Lower leg skin (tissue), 4 donors: ENCODE data around the gene MDM4. TPM values are rescaled to one million over a fixed set of nuclear protein-coding genes. Genes with fewer than 3 reads are reported as not detected.
"Not testable (repeated sequence)": the region's sequence is repeated elsewhere in the genome, so short reads cannot be mapped to it uniquely, and the experiment has no call there.

Experiments used
- DNase-seq, 2 donors: peaks; one replicate each; pipeline ENCODE4 v3.0.0-alpha.2; 2019; ENCODE audit warnings: low spot score in 2 of 2
- H3K4me3 ChIP-seq: fragments of 200-600 bp; sonication (generic); 2 replicates; pipeline ENCODE4 v1.5.1; 2017; ENCODE audit warnings: mild to moderate bottlenecking, low read depth; ENCODE audit not compliant: poor library complexity, severe bottlenecking
- POLR2A ChIP-seq, 2 donors: fragments of 450-650 bp; IDR thresholded peaks; one replicate each; pipeline ENCODE4 v1.6.1; 2016 to 2017; ENCODE audit warnings: antibody characterized with exemption in 2 of 2, mild to moderate bottlenecking in 1 of 2, moderate library complexity in 1 of 2
- WGBS, 2 donors: methylation state at CpG; one replicate each; pipeline ENCODE4 v1.1.5; 2018; 5-methylcytosine and 5-hydroxymethylcytosine counted together
- intact Hi-C: fragments of 100-400 bp; cut with DNase I; formaldehyde crosslinking; loops from one replicate; pipeline ENCODE4 v1.15.0; 2023; ENCODE audit warnings: low total_unique reads
- total RNA-seq, 4 donors: library from RNA; depleted of rRNA; stranded (reverse); fragments of >200 nt; gene quantifications; one replicate each; pipeline ENCODE4 v1.1.0, GENCODE V29; 2016
- TF ChIP-seq, protein P1 (sequence below), 3 donors: fragments of 450-650 bp; IDR thresholded peaks; one replicate each; pipeline ENCODE4 v1.5.1; 2016; ENCODE audit warnings: antibody characterized with exemption in 3 of 3, mild to moderate bottlenecking in 3 of 3, moderate library complexity in 2 of 3

MDM4 gene
- total RNA-seq, 4 donors from 2014 or later: 32.4 to 89.0 (median 43.0) TPM

DNA sequence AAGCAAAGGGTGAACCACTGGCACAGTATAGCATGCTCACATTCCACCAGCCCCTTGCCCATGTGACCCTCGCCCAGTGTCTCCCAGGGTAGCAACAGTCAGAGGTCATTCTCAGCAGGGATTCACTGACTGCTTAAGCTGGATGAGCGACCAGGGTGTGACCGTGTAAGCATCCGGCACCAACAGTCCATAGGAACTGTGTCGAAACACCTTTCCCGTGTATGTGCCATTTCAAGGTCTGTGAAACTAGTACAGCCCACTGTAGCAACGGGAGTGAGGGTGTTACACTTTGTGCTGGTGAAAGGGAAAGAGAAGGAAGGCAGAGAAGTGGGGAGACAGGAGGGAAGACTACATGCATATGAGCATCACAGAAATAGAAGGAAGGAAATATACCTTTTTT is 32.4 kb upstream of the MDM4 start:
- 68 to 75% methylated on average over 6 to 7 of the region's 7 CpGs for WGBS, 2 donors
- no peak for DNase-seq
- TF ChIP-seq, protein P1, sequence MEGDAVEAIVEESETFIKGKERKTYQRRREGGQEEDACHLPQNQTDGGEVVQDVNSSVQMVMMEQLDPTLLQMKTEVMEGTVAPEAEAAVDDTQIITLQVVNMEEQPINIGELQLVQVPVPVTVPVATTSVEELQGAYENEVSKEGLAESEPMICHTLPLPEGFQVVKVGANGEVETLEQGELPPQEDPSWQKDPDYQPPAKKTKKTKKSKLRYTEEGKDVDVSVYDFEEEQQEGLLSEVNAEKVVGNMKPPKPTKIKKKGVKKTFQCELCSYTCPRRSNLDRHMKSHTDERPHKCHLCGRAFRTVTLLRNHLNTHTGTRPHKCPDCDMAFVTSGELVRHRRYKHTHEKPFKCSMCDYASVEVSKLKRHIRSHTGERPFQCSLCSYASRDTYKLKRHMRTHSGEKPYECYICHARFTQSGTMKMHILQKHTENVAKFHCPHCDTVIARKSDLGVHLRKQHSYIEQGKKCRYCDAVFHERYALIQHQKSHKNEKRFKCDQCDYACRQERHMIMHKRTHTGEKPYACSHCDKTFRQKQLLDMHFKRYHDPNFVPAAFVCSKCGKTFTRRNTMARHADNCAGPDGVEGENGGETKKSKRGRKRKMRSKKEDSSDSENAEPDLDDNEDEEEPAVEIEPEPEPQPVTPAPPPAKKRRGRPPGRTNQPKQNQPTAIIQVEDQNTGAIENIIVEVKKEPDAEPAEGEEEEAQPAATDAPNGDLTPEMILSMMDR (IDR thresholded peaks at IDR 0.05): no peak
- no peak for TF ChIP-seq POLR2A (IDR thresholded peaks at IDR 0.05)
- intact Hi-C loops: loop anchor here (5.0 kb wide), 1 partner anchor 36 kb away; no protein-coding TSS in a partner anchor
- H3K4me3 ChIP-seq: no peak overlapping the region

DNA sequence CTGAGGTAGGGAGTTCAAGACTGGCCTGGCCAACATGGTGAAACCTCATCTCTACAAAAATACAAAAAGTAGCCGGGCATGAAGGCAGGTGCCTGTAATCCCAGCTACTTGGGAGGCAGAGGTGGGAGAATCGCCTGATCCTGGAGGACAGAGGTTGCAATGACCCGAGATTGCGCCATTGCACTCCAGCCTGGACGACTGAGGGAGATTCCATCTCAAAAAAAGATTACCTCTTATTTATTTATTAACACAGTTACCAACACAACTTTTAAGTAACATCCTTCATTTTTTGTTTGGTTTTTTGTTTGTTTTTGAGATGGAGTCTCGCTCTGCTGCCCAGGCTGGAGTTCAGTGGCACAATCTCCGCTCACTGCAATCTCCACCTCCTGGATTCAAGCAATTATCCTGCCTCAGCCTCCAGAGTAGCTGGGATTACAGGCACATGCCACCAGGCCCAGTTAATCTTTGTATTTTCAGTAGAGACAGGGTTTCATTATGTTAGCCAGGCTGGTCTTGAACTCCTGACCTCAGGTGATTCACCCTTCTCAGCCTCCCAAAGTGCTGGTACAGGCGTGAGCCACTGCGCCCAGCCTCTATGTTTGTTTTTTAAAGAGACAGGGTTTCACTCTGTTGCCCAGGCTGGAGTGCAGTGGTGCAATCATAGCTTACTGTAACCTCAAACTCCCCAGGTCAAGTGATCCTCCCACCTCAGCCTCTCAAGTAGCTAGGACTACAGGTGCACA is 29.5 kb upstream of the MDM4 start:
- DNase-seq, H3K4me3 ChIP-seq, intact Hi-C loops: not testable (repeated sequence)
- WGBS, 2 donors: 86 to 89% methylated on average over 9 of the region's 9 CpGs

DNA sequence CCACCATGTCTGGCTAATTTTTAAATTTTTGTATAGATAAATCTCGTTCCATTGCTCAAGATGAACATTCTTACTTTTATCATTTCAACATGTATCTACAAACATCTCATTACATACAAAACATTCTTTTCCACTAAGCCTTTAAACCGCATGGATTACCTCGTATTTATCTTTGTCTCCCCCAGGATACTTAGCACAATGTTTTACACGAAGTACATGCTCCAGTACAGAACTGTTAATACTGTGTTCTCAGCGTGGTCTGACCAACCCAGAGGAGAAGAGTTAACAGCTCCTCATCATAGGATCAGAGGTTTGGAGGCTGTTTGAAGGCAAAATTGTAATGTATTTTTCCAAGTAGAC is 29.0 kb upstream of the MDM4 start:
- WGBS, 2 donors: 75 to 80% methylated on average over 5 of the region's 5 CpGs
- DNase-seq: no peak
- H3K4me3 ChIP-seq: no peak overlapping the region
- TF ChIP-seq POLR2A (IDR thresholded peaks at IDR 0.05): no peak
- TF ChIP-seq, protein P1 (IDR thresholded peaks at IDR 0.05): no peak
- intact Hi-C loops: no loop called here

DNA sequence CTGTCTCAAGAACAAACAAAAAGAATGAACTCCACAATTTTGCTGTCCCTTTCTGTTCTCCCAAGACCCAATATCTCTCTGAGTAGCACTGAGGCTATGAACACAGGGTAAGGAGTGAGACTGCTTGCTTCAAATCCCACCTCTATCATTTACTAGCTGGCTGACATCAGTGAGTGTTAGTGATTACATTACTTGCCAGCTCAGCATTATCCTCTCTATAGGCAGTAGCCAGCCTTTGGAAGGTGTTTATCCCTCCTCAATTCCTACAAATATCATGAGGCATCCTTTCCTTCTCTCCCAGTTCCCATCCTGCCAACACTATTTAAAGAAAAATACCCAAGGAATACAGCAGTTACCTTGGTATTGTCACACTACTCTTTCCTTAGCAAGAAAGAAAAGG is 24.6 kb upstream of the MDM4 start:
- TF ChIP-seq POLR2A (IDR thresholded peaks at IDR 0.05): no peak
- TF ChIP-seq, protein P1 (IDR thresholded peaks at IDR 0.05): no peak
- intact Hi-C loops: no loop called here
- H3K4me3 ChIP-seq: no peak overlapping the region
- DNase-seq: no peak

DNA sequence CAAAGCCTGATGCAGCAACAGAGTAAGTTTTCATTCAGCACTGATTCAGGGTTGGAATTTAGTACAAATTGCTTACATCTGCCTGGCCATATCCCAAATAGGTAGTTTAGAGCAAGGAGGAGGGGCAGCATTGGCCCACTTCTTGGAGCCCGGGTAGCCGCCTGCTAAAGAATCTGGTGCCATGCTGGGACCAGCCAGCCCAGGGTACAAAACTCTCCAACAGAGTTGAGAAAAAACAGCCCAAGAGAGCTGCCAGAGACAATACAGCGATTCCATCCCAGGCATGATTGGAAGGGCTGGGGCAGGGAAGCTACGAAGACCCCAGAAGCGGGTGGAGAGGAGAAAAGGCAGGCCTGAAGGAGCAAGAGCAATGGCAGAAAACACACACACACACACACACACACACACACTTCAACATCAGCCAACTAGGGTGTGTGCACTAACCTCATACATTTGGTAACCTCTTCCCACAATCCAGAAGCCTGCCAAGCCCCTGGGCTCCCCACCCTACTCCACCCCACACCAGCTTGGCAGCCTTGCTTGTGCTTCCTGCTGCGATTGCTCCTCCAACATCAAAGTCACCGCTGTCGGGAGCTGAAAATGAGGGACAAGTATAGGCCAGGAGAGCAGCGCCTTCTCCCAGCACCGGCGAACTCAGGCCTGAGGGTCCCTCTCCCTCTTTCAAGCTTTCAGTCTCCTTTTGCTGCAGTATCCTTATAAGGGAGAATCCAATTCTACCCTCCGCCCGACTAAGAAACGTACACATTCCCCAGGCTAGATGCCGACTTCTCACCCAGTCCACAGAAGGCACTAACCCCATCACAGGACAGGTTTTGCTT is 22.8 kb upstream of the MDM4 start:
- DNase-seq: peak; percentile 85 to 95
- H3K4me3 ChIP-seq: peak overlapping the region; percentile 75
- 4 to 5% methylated on average over 15 of the region's 15 CpGs for WGBS, 2 donors
- intact Hi-C loops: no loop called here
- TF ChIP-seq POLR2A (IDR thresholded peaks at IDR 0.05): no peak
- TF ChIP-seq, protein P1 (IDR thresholded peaks at IDR 0.05): no peak

DNA sequence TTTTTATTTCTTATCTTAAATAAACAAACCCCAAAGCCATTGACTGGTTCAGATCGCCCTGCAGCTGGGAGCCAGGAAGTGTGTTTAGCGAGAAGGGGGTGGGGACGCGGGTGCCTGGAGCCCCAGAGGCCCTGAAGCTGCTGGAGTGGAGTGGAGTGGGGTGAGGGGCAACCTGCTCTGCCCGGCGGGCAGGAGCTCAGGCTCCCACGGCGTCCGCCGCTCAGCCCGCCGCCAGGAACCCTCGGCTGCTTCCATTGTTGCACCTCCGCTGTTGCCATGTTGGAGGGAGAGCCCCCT is 22.3 kb upstream of the MDM4 start:
- TF ChIP-seq, protein P1 (IDR thresholded peaks at IDR 0.05): no peak
- no peak for TF ChIP-seq POLR2A (IDR thresholded peaks at IDR 0.05)
- 0% methylated on average over 6 to 14 of the region's 14 CpGs for WGBS, 2 donors
- intact Hi-C loops: no loop called here
- DNase-seq: peak in 1 of 2 donors; percentile 90
- peak overlapping the region; percentile 75 for H3K4me3 ChIP-seq
